Measurements from ENCODE around the gene TRIM29. TPM values are rescaled to one million over a fixed set of nuclear protein-coding genes. Genes with fewer than 3 reads are reported as not detected.
"Not testable (repeated sequence)": the region's sequence is repeated elsewhere in the genome, so short reads cannot be mapped to it uniquely, and the experiment has no call there.

The TRIM29 gene
- total RNA-seq, 2 donors from 2014 or later: not detected

DNA sequence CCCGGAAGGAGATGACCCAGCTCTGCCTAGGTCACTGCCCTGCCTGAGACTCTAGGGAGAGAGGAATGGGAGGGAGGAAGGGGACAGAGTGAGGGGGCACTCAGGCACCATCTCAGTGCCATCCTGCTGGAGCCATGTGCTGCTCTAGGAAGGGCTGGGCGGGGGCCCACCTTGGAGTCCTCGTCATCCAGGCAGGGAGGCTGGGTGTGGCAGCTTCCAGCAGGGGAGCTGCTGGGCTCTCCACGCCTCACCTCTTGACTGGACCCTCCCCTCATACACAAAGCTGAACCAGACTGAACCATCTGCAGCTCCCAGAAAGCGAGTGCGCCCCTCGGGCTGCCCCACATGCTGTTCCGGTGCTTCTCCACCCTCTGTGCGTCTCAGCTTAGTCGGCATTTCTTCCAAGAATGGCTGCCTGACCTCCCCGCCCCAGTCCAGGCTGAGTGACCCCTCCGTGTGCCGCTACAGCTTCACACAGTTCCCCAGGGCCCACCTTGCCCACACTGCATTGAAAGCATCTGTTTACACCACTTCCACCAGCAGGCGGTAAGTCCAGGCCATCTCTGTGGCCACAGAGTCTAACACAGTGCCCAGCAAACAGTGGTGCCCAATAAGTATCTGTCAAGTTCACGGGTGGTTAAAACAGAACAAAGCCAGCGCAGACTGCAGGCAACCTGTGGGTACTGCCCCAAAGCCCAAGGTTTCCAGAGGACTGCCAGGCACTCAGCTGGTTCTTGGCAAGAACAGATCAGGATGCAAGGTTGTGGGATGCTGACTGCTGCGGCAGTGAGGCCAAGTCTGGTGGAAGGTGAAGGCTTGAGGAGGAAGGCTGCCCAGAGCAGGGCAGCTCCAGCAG is 9.4 kb upstream of the TRIM29 start:
- peaks cover 6 to 7% of the 10 kb centered on the region in 2 donors for H3K9me3 Mint-ChIP-seq
- ATAC-seq: no peak
- H3K36me3 Mint-ChIP-seq: peaks cover 0 to 11% of the 10 kb centered on the region in 2 donors
- DNase-seq (ENCODE audit: low spot score in 2 of 2): peak in 1 of 2 donors; percentile 35
- H3K27ac Mint-ChIP-seq: no peak overlapping the region

DNA sequence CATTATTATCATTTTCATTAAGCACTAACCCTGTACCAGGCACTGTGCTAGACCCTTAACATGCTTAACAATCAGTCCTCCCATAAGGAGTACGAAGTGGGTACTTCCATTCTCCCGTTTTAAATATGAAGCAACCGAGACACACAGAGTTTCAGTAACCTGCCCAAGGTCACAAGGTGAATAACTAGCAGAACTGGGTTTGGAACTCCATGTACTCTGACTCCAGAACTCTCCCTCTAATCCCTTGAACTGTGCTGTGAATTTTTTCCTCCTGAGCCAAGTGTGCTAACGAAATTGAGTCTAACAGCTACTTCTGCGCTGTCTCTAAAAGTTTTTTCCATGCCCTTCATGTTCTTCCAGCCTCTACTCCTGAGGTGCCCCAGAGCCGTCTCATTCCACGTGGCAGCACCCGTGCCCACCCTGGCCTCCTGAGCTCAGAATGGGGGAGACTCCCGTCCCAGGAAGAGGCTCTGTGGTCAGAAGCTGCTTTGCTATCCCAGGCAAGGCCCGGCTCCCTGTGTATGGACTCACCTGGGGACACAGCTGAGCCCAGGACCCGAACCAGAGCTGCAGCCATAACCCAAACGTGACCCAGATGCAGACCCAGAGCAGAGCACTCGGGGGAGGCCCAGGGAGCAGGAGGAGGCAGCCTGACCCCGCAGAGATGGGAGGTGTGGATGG is 8.6 kb upstream of the TRIM29 start:
- Mint-ChIP-seq H3K36me3 (peaks cover 0 to 11% of the 10 kb centered on the region in 2 donors), H3K9me3 (peaks cover 6 to 7% of the 10 kb centered on the region in 2 donors), H3K27ac (no peak overlapping the region)
- DNase-seq (ENCODE audit: low spot score in 2 of 2): no peak
- ATAC-seq: no peak

DNA sequence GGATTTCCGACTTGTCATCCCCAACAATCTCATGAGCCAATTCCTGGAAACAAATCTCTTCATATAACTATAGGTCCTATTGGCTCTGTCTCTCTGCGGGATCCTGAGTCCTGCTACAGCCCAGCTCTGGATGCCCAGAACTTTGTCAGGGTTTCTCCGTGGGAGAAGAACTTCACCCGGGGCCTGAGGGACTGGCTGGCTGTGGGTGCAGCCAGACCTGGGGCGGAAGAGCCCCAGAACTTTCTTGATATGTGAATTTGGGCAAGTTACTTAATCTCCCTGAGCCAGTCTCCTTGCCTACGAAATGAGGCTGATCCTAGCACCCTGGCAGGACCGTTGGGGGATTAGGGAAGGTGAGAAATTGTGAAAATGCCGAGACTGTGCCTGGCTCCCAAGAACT is 6.6 kb upstream of the TRIM29 start:
- DNase-seq (ENCODE audit: low spot score in 2 of 2): no peak
- Mint-ChIP-seq H3K9me3 (no peaks in the 10 kb centered on the region), H3K36me3 (no peaks in the 10 kb centered on the region), H3K27ac (no peak overlapping the region)
- ATAC-seq: no peak

DNA sequence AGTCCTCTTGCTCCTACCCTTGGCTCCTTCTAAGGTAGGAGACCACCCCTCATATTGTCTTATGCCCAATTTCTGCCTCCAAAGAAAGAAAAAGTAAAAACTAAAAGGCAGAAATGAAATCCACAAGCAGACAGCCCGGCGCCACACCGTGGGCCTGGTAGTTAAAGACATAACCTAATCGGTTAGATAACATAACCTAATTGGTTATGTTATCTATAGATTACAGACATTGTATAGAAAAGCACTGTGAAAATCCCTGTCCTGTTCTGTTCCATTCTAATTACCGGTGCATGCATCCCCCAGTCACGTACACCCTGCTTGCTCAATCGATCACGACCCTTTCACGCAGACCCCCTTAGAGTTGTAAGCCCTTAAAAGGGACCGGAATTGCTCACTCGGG is 5.6 kb upstream of the TRIM29 start:
- H3K9me3 Mint-ChIP-seq; DNase-seq (ENCODE audit: low spot score in 2 of 2); ATAC-seq; H3K27ac Mint-ChIP-seq; H3K36me3 Mint-ChIP-seq: not testable (repeated sequence)

DNA sequence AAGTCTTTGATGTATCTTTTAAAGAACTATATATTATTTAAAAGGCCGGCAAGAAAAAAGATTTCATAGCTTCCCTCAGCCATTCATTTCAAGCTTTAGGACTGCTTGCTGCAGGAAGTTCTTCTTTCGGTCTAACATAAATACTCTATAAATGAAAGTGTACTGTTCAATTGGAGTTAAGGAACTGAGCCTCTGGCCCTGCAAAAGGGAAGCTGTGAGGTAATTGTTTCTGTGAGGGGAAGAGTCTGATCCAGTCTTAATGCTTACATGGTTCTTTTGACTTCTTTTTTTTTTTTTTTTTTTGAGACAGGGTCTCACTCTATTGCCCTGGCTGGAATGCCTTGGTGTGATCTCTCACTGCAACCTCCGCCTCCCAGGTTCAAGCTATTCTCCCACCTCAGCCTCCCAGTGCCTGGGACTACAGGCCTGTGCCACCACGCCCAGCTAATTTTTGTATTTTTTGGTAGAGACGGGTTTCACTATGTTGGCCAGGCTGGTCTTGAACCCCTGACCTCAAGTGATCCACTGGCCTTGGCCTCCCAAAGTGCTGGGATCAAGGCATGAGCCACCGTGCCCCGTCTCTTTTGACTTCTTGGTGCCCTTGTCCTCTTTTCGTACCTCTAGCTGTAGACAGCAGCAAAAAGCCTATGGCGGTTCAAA is 4.7 kb upstream of the TRIM29 start:
- Mint-ChIP-seq H3K9me3 (no peaks in the 10 kb centered on the region), H3K27ac (no peak overlapping the region), H3K36me3 (no peaks in the 10 kb centered on the region)
- DNase-seq (ENCODE audit: low spot score in 2 of 2) (no peak), ATAC-seq (no peak)

DNA sequence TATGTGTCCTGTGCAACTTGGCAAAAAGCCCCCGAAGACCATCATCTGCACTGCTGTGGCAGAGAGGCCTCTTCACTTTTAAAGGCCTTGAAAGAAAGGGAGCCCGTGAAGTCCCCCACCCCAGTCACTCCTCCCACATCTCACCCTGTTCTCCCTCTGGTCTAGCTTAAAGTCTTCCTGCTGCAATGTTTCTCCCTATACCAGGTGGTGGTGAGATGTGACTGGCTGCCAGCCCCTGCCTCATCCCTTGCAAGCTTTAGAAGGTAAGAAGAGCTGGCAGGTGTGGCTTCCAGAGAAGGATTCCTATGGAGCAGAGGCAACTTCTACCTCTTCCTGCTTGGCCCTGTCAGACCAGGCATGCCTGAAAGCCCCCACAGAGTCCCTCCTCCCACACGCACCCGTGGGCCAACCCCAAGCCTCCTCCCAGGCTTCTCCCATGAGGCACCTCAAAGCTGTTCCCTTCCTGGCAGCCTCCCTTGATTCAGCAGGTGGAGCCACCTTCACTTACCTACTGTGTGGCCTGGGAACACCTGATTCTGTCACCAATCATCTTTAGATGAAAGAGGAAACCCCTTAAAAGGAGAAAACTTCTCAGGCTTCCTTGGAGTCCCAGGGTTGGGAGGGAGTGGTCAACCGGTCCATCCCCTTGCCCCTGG is 4.0 kb upstream of the TRIM29 start:
- Mint-ChIP-seq H3K9me3 (no peaks in the 10 kb centered on the region), H3K27ac (no peak overlapping the region), H3K36me3 (no peaks in the 10 kb centered on the region)
- ATAC-seq (no peak), DNase-seq (ENCODE audit: low spot score in 2 of 2) (peak in 1 of 2 donors; percentile 40)

DNA sequence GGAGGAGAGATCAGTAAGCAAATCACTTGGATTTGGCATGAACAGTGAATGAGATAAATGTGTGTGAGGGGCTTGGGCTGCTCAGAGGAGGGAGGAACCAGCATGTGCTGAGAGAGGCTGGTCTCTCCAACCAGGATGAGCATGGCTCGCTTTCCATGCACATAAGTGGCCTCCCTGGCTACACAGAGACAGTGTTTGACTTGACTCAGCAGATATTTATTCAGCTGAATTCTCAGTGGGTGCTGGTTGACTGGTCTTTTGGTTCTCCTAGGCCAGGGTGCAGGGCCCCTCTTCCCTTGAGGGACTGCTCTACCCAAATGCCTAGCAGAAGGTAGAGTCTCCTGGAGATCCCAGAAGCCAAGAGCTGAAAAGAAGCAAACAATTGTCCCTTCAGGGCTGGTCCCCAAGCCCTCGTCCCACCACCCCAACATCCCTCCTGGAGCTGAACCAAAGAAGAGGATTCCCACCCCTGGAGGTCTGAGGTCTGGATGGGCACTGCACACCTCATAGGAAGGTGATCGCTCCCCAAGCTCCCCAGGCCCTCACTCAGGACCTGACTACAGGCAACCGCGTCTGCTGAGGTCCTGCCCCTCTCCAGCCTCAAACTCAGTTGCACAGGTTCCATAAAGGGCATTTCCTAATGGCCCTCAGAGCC is 3.3 kb upstream of the TRIM29 start:
- Mint-ChIP-seq H3K36me3 (no peaks in the 10 kb centered on the region), H3K27ac (no peak overlapping the region), H3K9me3 (no peaks in the 10 kb centered on the region)
- DNase-seq (ENCODE audit: low spot score in 2 of 2): no peak
- no peak for ATAC-seq

DNA sequence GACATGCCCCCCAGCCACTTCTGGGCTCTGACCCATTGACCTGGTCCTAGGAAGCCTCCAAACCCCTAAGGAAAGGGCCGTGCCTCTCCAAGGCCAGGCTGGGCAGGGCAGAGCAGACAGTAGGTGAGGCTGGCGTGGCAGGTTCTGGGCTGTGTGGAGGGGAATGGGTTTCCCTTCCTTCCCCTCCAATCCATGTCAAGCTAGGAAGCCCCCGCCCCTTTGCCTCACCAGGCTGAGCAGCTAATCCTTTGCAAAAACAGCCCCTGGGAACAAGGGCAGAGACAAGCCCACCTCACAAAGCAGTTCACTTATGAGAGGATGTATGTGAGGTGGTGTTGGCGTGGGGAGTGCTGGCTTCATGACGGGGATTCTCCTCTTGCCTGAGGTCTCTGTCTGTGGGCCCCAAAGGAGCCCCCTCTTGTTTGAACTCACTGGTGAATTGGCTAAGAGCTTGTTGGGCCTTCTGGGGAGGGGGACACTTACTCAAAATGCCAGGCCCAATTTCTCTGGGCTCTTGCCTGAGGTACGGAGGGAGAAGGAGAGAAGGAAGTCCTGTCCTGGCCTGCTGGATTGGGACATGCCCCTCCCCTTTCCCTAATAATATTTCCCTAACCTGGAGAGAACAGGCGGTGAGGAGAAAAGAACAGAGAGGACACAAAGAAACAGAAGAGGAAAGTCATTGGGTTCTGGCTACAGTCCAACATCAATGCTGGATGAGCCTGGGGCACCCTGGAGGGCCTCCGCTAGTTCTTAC is 1.6 kb upstream of the TRIM29 start:
- ATAC-seq (no peak), DNase-seq (ENCODE audit: low spot score in 2 of 2) (peak in 1 of 2 donors; percentile 34)
- Mint-ChIP-seq H3K27ac (no peak overlapping the region), H3K9me3 (no peaks in the 10 kb centered on the region), H3K36me3 (no peaks in the 10 kb centered on the region)

DNA sequence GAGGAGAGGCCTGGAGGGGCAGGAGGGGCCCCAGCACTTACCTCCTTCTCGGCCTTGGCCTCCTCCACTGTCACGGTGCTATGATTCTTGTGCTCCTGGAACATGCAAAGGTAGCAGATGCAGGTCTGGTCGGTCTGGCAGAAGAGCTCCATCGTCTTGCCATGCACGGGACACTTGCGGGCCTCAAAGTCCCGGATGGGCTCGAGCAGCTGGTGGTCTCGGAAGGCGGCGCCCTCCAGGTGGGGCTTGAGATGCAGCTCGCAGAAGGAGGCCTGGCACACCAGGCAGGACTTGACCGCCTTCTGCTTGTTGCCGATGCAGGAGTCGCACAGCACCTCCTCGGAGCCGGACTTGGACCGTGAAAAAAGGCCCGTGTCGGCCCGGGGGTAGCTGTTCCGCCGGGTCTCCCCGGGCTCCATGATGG is 714 bp downstream of the TRIM29 start:
- DNase-seq (ENCODE audit: low spot score in 2 of 2) (peak in 1 of 2 donors; percentile 52), ATAC-seq (no peak)
- no peaks in the 10 kb centered on the region for H3K9me3 Mint-ChIP-seq
- H3K27ac Mint-ChIP-seq: no peak overlapping the region
- no peaks in the 10 kb centered on the region for H3K36me3 Mint-ChIP-seq

DNA sequence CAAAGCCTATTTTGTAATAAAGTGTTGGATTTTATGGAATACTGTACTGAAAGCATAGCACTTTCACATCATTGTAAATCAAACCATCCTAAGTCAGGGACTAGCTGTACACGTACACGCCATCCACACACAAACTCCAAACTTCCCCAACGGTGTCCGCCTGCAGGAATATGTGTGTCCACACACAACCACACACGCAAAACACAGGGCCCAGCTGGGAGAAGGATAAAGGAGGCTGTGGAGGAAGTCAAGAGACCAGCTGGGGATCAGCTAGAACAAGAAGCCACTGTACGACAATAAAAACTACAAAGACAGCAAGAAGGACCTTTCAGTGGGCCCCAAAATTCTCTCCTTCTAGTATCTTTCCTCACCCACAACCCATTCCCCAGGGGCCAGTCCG is 1.6 kb downstream of the TRIM29 start:
- H3K9me3 Mint-ChIP-seq: no peaks in the 10 kb centered on the region
- H3K27ac Mint-ChIP-seq: no peak overlapping the region
- ATAC-seq: no peak
- no peak for DNase-seq (ENCODE audit: low spot score in 2 of 2)
- H3K36me3 Mint-ChIP-seq: no peaks in the 10 kb centered on the region

DNA sequence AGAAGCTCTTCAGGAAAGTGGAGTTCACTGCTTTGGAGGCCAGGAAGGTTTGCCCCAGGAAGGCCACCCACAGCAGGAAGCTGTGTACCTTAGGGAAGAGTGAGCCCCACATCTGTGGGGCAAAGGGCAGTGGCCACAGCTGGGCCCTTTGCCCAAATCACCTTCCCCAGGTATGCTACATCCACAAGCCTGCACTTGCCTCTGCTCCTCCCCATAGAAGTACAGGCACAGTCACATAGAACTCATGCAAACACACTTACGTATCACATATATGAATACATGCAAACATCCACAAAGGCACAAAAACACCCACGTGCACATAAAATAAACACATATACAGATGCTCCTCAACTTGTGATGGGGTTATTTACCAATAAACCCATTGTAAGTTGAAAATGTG is 2.1 kb downstream of the TRIM29 start:
- Mint-ChIP-seq H3K27ac (no peak overlapping the region), H3K36me3 (no peaks in the 10 kb centered on the region), H3K9me3 (no peaks in the 10 kb centered on the region)
- DNase-seq (ENCODE audit: low spot score in 2 of 2) (no peak), ATAC-seq (no peak)

DNA sequence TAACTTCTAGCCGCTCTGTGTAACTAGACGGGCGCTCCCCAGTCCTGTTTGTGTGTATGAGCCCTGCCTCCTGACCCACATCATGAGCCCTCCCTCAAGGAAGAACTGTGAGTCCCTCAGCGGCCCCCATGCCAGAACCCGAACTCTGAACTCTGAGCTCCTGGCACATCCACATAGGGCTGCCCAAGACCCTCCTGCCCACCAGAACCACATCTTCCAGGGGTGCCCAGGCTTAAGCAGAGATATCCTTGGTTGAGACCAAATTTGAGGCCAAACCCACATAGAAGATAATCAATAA is 3.0 kb downstream of the TRIM29 start:
- Mint-ChIP-seq H3K27ac (no peak overlapping the region), H3K36me3 (no peaks in the 10 kb centered on the region), H3K9me3 (no peaks in the 10 kb centered on the region)
- DNase-seq (ENCODE audit: low spot score in 2 of 2) (peak in 1 of 2 donors; percentile 34), ATAC-seq (no peak)

DNA sequence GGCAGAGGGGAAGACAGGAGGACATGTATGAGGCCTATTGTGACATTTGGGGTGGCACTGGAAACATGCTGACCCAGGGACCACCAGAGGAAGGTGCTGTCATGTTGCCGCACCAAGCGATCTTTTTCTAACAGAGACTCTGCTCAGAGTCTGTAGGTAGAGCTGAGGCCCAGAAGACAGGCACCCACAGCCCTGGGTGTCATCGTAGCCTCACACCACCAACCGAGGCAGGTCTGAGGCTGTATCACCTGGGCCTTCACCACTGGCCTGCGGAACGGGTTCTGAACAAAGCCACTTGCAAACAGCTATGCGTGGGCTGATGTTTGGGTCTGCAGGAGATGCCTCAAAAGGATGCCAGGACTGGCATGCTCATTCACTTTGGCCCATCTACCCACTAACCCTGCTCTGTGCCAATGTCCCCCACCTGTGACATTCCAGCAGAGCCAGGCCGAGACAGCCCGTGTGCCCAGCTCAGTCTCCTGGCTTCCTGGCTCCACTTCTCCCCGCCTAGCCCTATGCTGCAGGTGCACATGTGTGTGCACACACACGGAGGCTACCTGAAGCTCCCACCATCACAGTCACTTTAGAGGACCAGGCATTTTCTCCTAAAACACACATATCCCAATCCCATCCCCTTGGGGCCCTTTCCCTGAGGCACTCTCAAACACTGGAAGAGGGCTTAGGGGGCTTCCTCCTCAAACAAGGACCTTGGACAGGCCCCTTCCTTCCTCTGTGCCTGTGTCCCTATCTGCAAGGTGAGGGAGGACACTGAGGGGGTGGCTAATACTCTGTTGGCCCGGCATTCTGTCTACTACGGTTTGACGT is 3.6 kb downstream of the TRIM29 start:
- H3K9me3 Mint-ChIP-seq: no peaks in the 10 kb centered on the region
- H3K36me3 Mint-ChIP-seq: no peaks in the 10 kb centered on the region
- H3K27ac Mint-ChIP-seq: no peak overlapping the region
- ATAC-seq (no peak), DNase-seq (ENCODE audit: low spot score in 2 of 2) (peak in 1 of 2 donors; percentile 48)

DNA sequence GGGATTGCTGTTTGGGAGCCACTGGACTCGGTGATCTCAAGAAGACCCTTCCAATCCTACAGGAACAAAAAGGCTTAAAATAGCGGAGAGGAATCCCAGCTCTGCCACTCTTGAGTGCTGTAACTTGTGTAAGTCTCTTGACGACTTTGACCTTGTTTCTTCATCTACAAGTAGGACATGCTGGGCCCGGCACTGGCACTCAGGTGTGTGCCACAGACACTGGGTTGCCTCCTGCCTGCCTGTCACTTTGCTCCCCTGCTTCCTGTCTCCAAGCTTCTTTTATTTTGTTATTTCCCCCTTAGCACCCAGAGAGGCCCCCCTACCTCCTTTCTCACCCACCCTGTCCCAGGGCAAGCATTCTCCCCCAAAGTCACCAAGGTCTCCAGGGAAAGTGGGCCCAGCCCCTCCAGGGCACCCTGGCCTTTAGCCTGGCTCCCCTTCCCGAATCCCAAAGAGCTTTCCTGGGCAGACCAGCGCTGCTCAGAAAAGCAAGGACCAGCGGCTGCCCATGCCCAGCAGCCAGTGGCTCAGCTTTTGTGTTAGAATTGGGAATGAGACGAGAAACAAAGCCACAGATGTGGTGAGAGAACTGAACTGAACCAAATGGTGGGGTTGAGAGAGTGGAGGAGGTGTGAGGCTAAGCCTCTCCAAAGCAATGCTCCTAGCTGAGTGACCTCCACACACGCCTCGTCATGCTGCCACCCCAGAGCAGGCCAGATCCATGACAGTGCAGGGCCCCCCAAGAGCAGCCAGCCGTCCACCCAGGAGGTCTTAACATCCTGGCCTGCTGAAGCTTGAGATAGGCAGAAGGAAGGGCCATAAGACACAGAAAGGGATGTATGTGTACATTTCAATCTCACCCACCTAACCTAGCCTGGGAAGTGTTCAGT is 4.5 kb downstream of the TRIM29 start:
- DNase-seq (ENCODE audit: low spot score in 2 of 2) (peak in 1 of 2 donors; percentile 25), ATAC-seq (no peak)
- H3K9me3 Mint-ChIP-seq: no peaks in the 10 kb centered on the region
- no peaks in the 10 kb centered on the region for H3K36me3 Mint-ChIP-seq
- no peak overlapping the region for H3K27ac Mint-ChIP-seq

Measured in activated naive CD4-positive, alpha-beta T cell treated with anti-CD3 and anti-CD28 coated beads, Interleukin-2, amount 50 U/mL, for 72 hours (primary cell).